GM12878 (cell line): Measurements from ENCODE around the gene FOS. TPM values are rescaled to one million over a fixed set of nuclear protein-coding genes. Genes with fewer than 3 reads are reported as not detected.

ENCODE experiments used
- ATAC-seq: fragments of 200-7000 bp; cut with Tn5 transposase; 3 replicates; pipeline ENCODE4 v1.9.1; 2020; ENCODE audit warnings: mild to moderate bottlenecking, moderate library complexity
- BruUV-seq: library from RNA; stranded (reverse); fragments of 400-500 nt; replicated peaks from 2 replicates; lab custom pipeline; 2021; lab: Mats Ljungman, UMichigan
- CTCF ChIA-PET: fragments of 300-600 bp; sonication (Branson Sonifier 250); formaldehyde crosslinking; extraction: SDS; loops from one replicate; lab custom pipeline; 2021; ENCODE audit warnings: inconsistent platforms; lab: Yijun Ruan, JAX
- POLR2A ChIA-PET: fragments of 350-600 bp; formaldehyde crosslinking; extraction: SDS; loops from one replicate; lab custom pipeline; 2021; ENCODE audit warnings: inconsistent platforms; lab: Charles Lee
- RAD21 ChIA-PET: fragments of 300-600 bp; sonication (Branson Sonifier 250); formaldehyde crosslinking; loops from one replicate; lab custom pipeline; 2023; ENCODE audit warnings: antibody characterized with exemption; ENCODE audit not compliant: unreplicated experiment; lab: Charles Lee
- SMC1A ChIA-PET: fragments of 300-600 bp; sonication (Branson Sonifier 250); formaldehyde crosslinking; loops from one replicate; lab custom pipeline; 2023; ENCODE audit not compliant: unreplicated experiment, uncharacterized antibody; lab: Charles Lee
- DNase-seq: peaks from one replicate; pipeline ENCODE4 v3.0.0-alpha.2; 2011; ENCODE audit warnings: low read depth, low spot score
- FAIRE-seq: peaks from 3 replicates; lab custom pipeline; 2011; peaks lifted over from hg19 to GRCh38; lab: Jason Lieb, UNC
- H2AFZ ChIP-seq: 2 replicates; pipeline ENCODE4 v1.6.0; 2011; ENCODE audit warnings: low read depth, low read length, control low read depth; ENCODE audit not compliant: control insufficient read depth
- H3K27ac ChIP-seq: 2 replicates; pipeline ENCODE4 v1.5.1; 2011; ENCODE audit warnings: control low read depth; ENCODE audit not compliant: control insufficient read depth, insufficient read depth
- H3K27me3 ChIP-seq, 2 experiments: replicated peaks in 1 of 2; 2 replicates each; pipeline versions ENCODE4 v1.6.0 to v1.6.1; 2011; ENCODE audit warnings: low read length in 1 of 2; ENCODE audit not compliant: control insufficient read depth in 2 of 2, insufficient read depth in 2 of 2
- H3K36me3 ChIP-seq, 2 experiments: 2 replicates each; pipeline ENCODE4 v1.5.1; 2011; ENCODE audit warnings: low read length in 1 of 2; ENCODE audit not compliant: control insufficient read depth in 2 of 2, insufficient read depth in 2 of 2
- H3K4me1 ChIP-seq: 2 replicates; pipeline ENCODE4 v1.6.1; 2011; ENCODE audit warnings: mild to moderate bottlenecking, low read length, moderate library complexity, mixed read lengths; ENCODE audit not compliant: control insufficient read depth, insufficient read depth
- H3K4me2 ChIP-seq: 2 replicates; pipeline ENCODE4 v1.6.0; 2011; ENCODE audit warnings: control low read depth; ENCODE audit not compliant: control insufficient read depth, insufficient read depth
- H3K4me3 ChIP-seq: fragments of 200-600 bp; sonication (generic); 2 replicates; pipeline ENCODE4 v1.5.1; 2016
- H3K79me2 ChIP-seq: 2 replicates; pipeline ENCODE4 v1.6.0; 2011; ENCODE audit warnings: low read length; ENCODE audit not compliant: control insufficient read depth, insufficient read depth
- H3K9ac ChIP-seq: 2 replicates; pipeline ENCODE4 v1.8.0; 2011; ENCODE audit warnings: low read length, control low read depth, mixed read lengths; ENCODE audit not compliant: control insufficient read depth, insufficient read depth
- H3K9me3 ChIP-seq: replicated peaks from 3 replicates; pipeline ENCODE4 v1.5.1; 2011; ENCODE audit warnings: mild to moderate bottlenecking, low read length; ENCODE audit not compliant: control insufficient read depth, insufficient read depth
- H4K20me1 ChIP-seq: 2 replicates; pipeline ENCODE4 v1.6.0; 2011; ENCODE audit not compliant: control insufficient read depth, insufficient read depth
- BACH1 ChIP-seq: fragments of 450-650 bp; IDR thresholded peaks from 2 replicates; pipeline ENCODE4 v1.6.1; 2017; ENCODE audit warnings: mild to moderate bottlenecking, borderline replicate concordance
- CBX3 ChIP-seq: fragments of 200-600 bp; sonication (generic); IDR thresholded peaks from 2 replicates; pipeline ENCODE4 v1.6.1; 2016; ENCODE audit warnings: low read depth, borderline replicate concordance
- CREM ChIP-seq: IDR thresholded peaks from 2 replicates; pipeline ENCODE4 v1.6.1; 2014; ENCODE audit warnings: antibody characterized with exemption, low read depth
- HCFC1 ChIP-seq: fragments of 150-350 bp; IDR thresholded peaks from 2 replicates; pipeline ENCODE4 v1.6.1; 2014; ENCODE audit warnings: low read length
- JUNB ChIP-seq: IDR thresholded peaks from 2 replicates; pipeline ENCODE4 v1.6.1; 2016; ENCODE audit warnings: antibody characterized with exemption, mild to moderate bottlenecking
- KDM1A ChIP-seq: fragments of 200-600 bp; sonication (generic); IDR thresholded peaks from 2 replicates; pipeline ENCODE4 v1.6.1; 2016; ENCODE audit warnings: borderline replicate concordance
- LARP7 ChIP-seq: fragments of 450-650 bp; IDR thresholded peaks from 2 replicates; pipeline ENCODE4 v1.6.1; 2017; ENCODE audit warnings: mild to moderate bottlenecking
- NFIC ChIP-seq: IDR thresholded peaks from 2 replicates; pipeline ENCODE4 v1.6.1; 2012; ENCODE audit warnings: low read depth, mild to moderate bottlenecking, inconsistent platforms, low read length, moderate library complexity
- NRF1 ChIP-seq: conservative IDR thresholded peaks from 2 replicates; pipeline ENCODE4 v1.6.1; 2011; ENCODE audit warnings: mild to moderate bottlenecking, low read depth, low read length, improper control_type of control experiment
- RAD21 ChIP-seq: IDR thresholded peaks from 2 replicates; pipeline ENCODE4 v1.6.1; 2011; ENCODE audit warnings: mild to moderate bottlenecking, low read depth, low read length, moderate library complexity; ENCODE audit not compliant: insufficient read depth
- SUPT20H ChIP-seq: IDR thresholded peaks from 2 replicates; pipeline ENCODE4 v1.6.1; 2011; ENCODE audit warnings: low read depth, mild to moderate bottlenecking, low read length, moderate library complexity, borderline replicate concordance; ENCODE audit not compliant: control insufficient read depth
- TCF7 ChIP-seq: IDR thresholded peaks from 2 replicates; pipeline ENCODE4 v1.6.1; 2014; ENCODE audit warnings: antibody characterized with exemption, borderline replicate concordance
- YBX1 ChIP-seq: fragments of 450-650 bp; IDR thresholded peaks from 2 replicates; pipeline ENCODE4 v1.6.1; 2016; ENCODE audit warnings: antibody characterized with exemption
- ZNF207 ChIP-seq: fragments of 450-650 bp; IDR thresholded peaks from 2 replicates; pipeline ENCODE4 v1.6.1; 2014; ENCODE audit warnings: antibody characterized with exemption, mild to moderate bottlenecking, borderline replicate concordance
- ZNF622 ChIP-seq: fragments of 450-650 bp; IDR thresholded peaks from 2 replicates; pipeline ENCODE4 v1.6.1; 2017; ENCODE audit warnings: mild to moderate bottlenecking, inconsistent platforms
- WGBS: methylation state at CpG from one replicate; pipeline ENCODE4 v1.1.6; 2016; ENCODE audit warnings: low lambda C conversion rate; ENCODE audit not compliant: insufficient replicate concordance, insufficient coverage; ENCODE audit errors: missing lambda C conversion rate; 5-methylcytosine and 5-hydroxymethylcytosine counted together
- in situ Hi-C: fragments of 300-500 bp; cut with MboI; formaldehyde crosslinking; loops from 9 replicates; pipeline ENCODE4 v1.14.3; 2018; ENCODE audit warnings: mixed read lengths
- intact Hi-C: fragments of 100-400 bp; cut with micrococcal nuclease; formaldehyde crosslinking; loops from one replicate; pipeline ENCODE4 v1.14.2; 2022; ENCODE audit not compliant: unreplicated experiment
- polyA plus RNA-seq, 11 experiments: library from polyadenylated mRNA; depleted of rRNA in 4 of 11; unstranded in 6 of 11; stranded (reverse) in 5 of 11; fragments of >200 nt; fragmentation: Nextera tagmentation in 4 of 11; fragmentation: Illumina TruSeq in 1 of 11; extraction: Ambion mirVana in 4 of 11; extraction: Trizol in 1 of 11; gene quantifications; 1 replicate in 1 of 11; 2 replicates in 10 of 11; pipeline versions ENCODE4 v1.2.1 to v1.2.3, GENCODE V29; 2011 to 2016; ENCODE audit warnings: inconsistent platforms in 2 of 11, missing spikeins in 2 of 11, low read depth in 1 of 11
- total RNA-seq, 4 experiments: library from RNA; depleted of rRNA in 3 of 4; stranded (reverse); fragments of >200 nt in 3 of 4; fragmentation: Illumina TruSeq in 1 of 4; extraction: Trizol in 1 of 4; gene quantifications; 2 replicates each; pipeline versions ENCODE4 v1.2.1 to v1.2.3, GENCODE V29; 2013 to 2021
- TF ChIP-seq, protein P1 (sequence below): fragments of 450-650 bp; IDR thresholded peaks from 2 replicates; pipeline ENCODE4 v1.6.1; 2017; ENCODE audit warnings: low read depth, mild to moderate bottlenecking, moderate library complexity
- TF ChIP-seq, protein P2 (sequence below): IDR thresholded peaks from 2 replicates; pipeline ENCODE4 v1.6.1; 2011; ENCODE audit warnings: mild to moderate bottlenecking, low read depth, low read length, moderate library complexity; ENCODE audit not compliant: insufficient replicate concordance
- TF ChIP-seq, protein P3 (sequence below): fragments of 450-650 bp; IDR thresholded peaks from 2 replicates; pipeline ENCODE4 v1.6.1; 2017; ENCODE audit warnings: borderline replicate concordance
- TF ChIP-seq, protein P4 (sequence below): fragments of 450-650 bp; IDR thresholded peaks from 2 replicates; pipeline ENCODE4 v1.6.1; 2016; ENCODE audit warnings: mild to moderate bottlenecking

Gene FOS
- total and polyA plus RNA-seq, 10 of the 15 experiments (the other 5 are each of a cell fraction or from before 2014, with no cell fraction given), result 0.02 to 0.95 (median 0.38) TPM

DNA sequence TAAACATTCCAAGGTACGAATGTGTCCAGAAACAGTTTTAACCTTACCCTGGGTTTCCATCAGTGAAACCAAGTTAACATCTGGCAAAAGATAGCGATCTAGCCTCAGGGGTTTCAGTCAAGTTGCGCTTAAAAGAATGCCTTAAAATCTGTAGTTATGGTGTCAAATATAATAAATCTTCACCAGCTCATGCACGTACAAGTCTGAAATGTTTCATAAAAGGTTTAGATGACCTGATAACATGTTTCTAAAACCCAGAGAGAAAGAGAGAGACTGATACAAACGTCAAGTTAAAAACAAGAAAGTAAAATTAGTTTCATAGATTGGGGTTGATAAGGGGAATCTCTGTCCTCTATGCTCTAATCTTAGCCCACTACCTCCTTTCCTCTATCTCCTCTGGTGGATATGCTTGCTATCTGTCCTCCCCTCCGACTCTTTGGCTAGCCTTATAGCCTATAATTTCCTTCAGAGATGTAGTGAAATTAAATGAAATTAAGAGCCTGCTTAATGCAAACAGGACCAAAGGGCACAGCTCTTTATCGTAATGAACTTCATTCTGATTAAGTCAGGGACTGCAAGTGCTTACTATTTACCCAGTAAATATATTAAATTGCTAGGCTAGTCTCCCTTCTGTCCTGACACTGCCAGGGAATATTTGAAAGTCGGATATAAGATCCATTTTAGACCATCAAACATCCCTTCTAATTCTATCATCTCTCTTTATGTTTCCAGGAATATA, 18.4 kb upstream of the FOS start:
- no peak for DNase-seq
- ChIA-PET RAD21 (no interaction called here), POLR2A (no interaction called here), CTCF (no interaction called here), SMC1A (interaction anchor here (1.4 to 1.5 kb wide), 2 partner anchors 9 to 133 kb away, joined by 3 read pairs; partner anchors contain the start of gene NEK9)
- Histone ChIP-seq H3K79me2 (no peaks in the 10 kb centered on the region), H3K36me3 (no peaks in the 10 kb centered on the region), H3K9me3 (no peaks in the 10 kb centered on the region), H3K4me3 (no peak overlapping the region), H3K9ac (no peak overlapping the region), H2AFZ (no peak overlapping the region; the same call in 1 of the 2 replicates), H3K27ac (no peak overlapping the region), H3K4me1 (peaks cover 15% of the 10 kb centered on the region), H3K4me2 (peak overlapping the region; percentile 89), H4K20me1 (no peaks in the 10 kb centered on the region), H3K27me3 (peaks cover 0 to 2% of the 10 kb centered on the region in 2 experiments; a peak in 1 of 4 replicates)
- intact Hi-C loops (no loop called here), in situ Hi-C loops (loop anchor here (25.0 kb wide), 1 partner anchor 1498 kb away; a partner anchor contains a TSS)
- no peak for TF ChIP-seq TCF7
- no peak for TF ChIP-seq YBX1
- no peak for TF ChIP-seq ZNF207
- no peak for TF ChIP-seq NRF1
- no peak for TF ChIP-seq HCFC1
- no peak for TF ChIP-seq NFIC
- TF ChIP-seq ZNF622, result no peak
- no peak for TF ChIP-seq SUPT20H
- no peak for TF ChIP-seq RAD21
- TF ChIP-seq JUNB, result no peak
- TF ChIP-seq KDM1A, result no peak
- TF ChIP-seq CREM, result no peak
- TF ChIP-seq, protein P1, sequence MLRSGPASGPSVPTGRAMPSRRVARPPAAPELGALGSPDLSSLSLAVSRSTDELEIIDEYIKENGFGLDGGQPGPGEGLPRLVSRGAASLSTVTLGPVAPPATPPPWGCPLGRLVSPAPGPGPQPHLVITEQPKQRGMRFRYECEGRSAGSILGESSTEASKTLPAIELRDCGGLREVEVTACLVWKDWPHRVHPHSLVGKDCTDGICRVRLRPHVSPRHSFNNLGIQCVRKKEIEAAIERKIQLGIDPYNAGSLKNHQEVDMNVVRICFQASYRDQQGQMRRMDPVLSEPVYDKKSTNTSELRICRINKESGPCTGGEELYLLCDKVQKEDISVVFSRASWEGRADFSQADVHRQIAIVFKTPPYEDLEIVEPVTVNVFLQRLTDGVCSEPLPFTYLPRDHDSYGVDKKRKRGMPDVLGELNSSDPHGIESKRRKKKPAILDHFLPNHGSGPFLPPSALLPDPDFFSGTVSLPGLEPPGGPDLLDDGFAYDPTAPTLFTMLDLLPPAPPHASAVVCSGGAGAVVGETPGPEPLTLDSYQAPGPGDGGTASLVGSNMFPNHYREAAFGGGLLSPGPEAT, result no peak
- no peak for TF ChIP-seq BACH1
- TF ChIP-seq, protein P2, sequence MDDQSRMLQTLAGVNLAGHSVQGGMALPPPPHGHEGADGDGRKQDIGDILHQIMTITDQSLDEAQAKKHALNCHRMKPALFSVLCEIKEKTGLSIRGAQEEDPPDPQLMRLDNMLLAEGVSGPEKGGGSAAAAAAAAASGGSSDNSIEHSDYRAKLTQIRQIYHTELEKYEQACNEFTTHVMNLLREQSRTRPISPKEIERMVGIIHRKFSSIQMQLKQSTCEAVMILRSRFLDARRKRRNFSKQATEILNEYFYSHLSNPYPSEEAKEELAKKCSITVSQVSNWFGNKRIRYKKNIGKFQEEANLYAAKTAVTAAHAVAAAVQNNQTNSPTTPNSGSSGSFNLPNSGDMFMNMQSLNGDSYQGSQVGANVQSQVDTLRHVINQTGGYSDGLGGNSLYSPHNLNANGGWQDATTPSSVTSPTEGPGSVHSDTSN, result no peak
- TF ChIP-seq, protein P3, sequence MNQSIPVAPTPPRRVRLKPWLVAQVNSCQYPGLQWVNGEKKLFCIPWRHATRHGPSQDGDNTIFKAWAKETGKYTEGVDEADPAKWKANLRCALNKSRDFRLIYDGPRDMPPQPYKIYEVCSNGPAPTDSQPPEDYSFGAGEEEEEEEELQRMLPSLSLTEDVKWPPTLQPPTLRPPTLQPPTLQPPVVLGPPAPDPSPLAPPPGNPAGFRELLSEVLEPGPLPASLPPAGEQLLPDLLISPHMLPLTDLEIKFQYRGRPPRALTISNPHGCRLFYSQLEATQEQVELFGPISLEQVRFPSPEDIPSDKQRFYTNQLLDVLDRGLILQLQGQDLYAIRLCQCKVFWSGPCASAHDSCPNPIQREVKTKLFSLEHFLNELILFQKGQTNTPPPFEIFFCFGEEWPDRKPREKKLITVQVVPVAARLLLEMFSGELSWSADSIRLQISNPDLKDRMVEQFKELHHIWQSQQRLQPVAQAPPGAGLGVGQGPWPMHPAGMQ, result no peak
- TF ChIP-seq, protein P4, sequence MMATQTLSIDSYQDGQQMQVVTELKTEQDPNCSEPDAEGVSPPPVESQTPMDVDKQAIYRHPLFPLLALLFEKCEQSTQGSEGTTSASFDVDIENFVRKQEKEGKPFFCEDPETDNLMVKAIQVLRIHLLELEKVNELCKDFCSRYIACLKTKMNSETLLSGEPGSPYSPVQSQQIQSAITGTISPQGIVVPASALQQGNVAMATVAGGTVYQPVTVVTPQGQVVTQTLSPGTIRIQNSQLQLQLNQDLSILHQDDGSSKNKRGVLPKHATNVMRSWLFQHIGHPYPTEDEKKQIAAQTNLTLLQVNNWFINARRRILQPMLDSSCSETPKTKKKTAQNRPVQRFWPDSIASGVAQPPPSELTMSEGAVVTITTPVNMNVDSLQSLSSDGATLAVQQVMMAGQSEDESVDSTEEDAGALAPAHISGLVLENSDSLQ, result no peak
- no peak for TF ChIP-seq LARP7
- TF ChIP-seq CBX3, result no peak
- WGBS, result 63% methylated on average over 8 of the region's 8 CpGs
- FAIRE-seq, result peak; percentile 35
- no peak for ATAC-seq
- BruUV-seq, result no TSS peak
